K562 treated with DMSO at 1 percent for 48 hours (cell line): Measurements from ENCODE around the gene ZSCAN20. TPM values are rescaled to one million over a fixed set of nuclear protein-coding genes. Genes with fewer than 3 reads are reported as not detected.

Experiments
- total RNA-seq: library from RNA; unstranded; fragments of 300-600 nt; gene quantifications from 2 replicates; pipeline ENCODE4 v1.2.3, GENCODE V29; 2022; ENCODE audit warnings: low replicate concordance; ENCODE audit errors: extremely low read depth

Gene ZSCAN20
- not detected in 2 replicates for total RNA-seq

DNA sequence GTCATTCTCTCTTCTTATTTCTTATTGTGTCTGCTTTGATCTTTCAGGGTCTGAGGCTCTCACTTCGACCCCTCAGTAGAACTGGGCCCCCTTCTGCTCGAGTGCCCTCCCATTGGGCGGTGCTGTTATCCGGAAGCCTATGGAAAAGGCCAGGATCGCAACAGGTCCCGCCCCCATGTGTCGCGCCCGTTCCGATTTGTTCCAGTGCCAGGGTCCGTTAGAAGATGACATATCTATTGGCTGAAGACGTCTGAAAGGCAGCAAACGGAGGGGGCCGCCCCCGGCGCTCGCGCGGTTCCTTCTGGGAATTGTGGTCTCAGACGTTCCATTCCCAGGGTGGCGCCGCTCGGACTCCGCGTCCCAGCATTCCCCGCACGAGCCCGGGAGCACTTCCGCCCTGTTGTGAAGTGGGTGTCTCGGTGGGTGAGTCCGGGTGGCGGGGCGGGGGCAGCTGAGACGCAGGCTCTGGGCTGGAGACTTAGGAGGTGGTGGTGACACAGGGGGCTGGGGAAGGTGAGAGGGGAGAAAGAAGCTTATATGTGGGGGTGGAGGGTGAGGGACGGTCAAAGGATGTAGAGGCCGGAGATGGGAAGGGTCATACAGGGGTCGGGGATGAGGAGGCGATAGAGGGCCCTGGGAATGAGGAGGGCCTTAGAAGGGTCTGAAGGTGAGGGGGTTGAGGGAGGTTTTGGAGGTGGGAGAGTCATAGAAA lies at the start of gene ZSCAN20:
Gene ZSCAN20, plus strand, starts transcription at position 377 of the 712 bp plus-strand sequence. CDS start 6,644 bp downstream, outside the sequence.

DNA sequence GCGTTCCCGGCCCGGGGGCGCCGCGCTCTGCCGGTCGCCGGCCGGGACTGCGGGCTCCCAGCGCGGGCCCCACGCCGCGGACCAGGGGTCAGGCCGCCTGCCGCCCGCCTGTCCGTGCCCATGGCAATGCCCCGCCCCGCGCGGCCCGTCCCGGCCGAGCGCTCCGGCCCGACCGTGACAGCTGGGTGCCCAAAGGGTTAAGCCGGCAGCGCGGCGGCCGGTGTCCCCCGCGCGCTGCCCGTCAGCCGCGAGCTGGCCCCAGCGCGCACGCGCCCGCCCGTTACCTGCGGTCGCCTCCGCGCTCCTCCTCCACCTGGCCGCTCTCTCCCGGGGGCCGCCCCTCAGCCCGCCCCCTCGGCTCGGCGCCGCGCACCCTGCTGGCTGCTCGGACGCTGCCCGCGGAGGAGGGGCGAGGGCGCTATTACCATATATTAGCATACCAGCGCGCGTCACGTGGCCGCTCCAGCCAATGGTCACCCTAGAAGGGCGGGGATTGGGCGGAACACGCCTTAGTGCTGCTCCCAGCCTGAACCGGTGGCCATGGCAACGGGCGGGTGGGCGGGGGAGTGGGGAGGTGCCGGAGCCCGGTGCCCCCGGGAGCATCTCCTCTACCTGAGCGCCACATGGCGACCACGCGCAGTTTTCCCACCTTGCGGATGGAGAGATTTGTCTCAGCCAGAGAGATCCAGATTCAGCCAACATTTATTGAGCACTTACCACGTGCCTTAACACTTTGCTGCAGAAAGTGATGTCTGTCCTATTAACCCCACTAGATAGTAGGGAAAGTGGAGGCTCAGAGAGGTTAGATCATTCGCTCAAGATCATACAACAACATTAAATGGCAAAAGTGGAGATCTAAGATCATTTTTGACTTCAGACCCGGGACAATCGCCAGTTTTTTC lies 41.5 kb upstream of the ZSCAN20 start, which contains the start of gene PHC2:
Gene PHC2, minus strand, starts transcription at position 404 of the 902 bp plus-strand sequence. CDS start 55,556 bp downstream, outside the sequence.

Other genes starting within 250 kb of the ZSCAN20 start
- not detected in 2 replicates for gene ZNF362, start 216.2 kb upstream of the ZSCAN20 start, total RNA-seq
- gene A3GALT2, start 151.5 kb upstream of the ZSCAN20 start, total RNA-seq, result not detected in 2 replicates
- not detected in 2 replicates for gene PHC2, start 41.5 kb upstream of the ZSCAN20 start, total RNA-seq